Glutamatergic neuron (in vitro differentiated cells): ENCODE data around the gene ACTR3. TPM values are rescaled to one million over a fixed set of nuclear protein-coding genes. Genes with fewer than 3 reads are reported as not detected.

ENCODE experiments used
- DNase-seq: peaks from one replicate; pipeline ENCODE4 v3.0.0; 2022
- H3K27ac Mint-ChIP-seq: one replicate; pipeline ENCODE4 v1.8.0; 2020; ENCODE audit warnings: mild to moderate bottlenecking, mixed read lengths, inconsistent platforms; ENCODE audit not compliant: unreplicated experiment
- H3K27me3 Mint-ChIP-seq: one replicate; pipeline ENCODE4 v1.8.0; 2020; ENCODE audit warnings: mild to moderate bottlenecking, moderate library complexity, mixed read lengths, inconsistent platforms; ENCODE audit not compliant: unreplicated experiment
- H3K36me3 Mint-ChIP-seq: one replicate; pipeline ENCODE4 v1.8.0; 2020; ENCODE audit warnings: mild to moderate bottlenecking, mixed read lengths, inconsistent platforms; ENCODE audit not compliant: unreplicated experiment
- H3K4me1 Mint-ChIP-seq: one replicate; pipeline ENCODE4 v1.8.0; 2020; ENCODE audit warnings: mild to moderate bottlenecking, low read depth, mixed read lengths, inconsistent platforms; ENCODE audit not compliant: unreplicated experiment
- H3K4me3 Mint-ChIP-seq: one replicate; pipeline ENCODE4 v1.8.0; 2020; ENCODE audit warnings: mild to moderate bottlenecking, mixed read lengths, inconsistent platforms; ENCODE audit not compliant: unreplicated experiment
- H3K9me3 Mint-ChIP-seq: one replicate; pipeline ENCODE4 v1.8.0; 2020; ENCODE audit warnings: mild to moderate bottlenecking, moderate library complexity, mixed read lengths, inconsistent platforms; ENCODE audit not compliant: unreplicated experiment
- total RNA-seq: library from RNA; stranded (reverse); fragmentation: NEBNext Ultra II Directional; extraction: Animal tissue kit (Norgen Biotek cat#: 25700); gene quantifications from one replicate; pipeline ENCODE4 v1.2.1, GENCODE V29; 2021; ENCODE audit not compliant: unreplicated experiment
- TF ChIP-seq, protein P1 (sequence below): fragments of 200-600 bp; sonication (generic); IDR thresholded peaks from one replicate; pipeline ENCODE4 v1.5.0; 2021; ENCODE audit not compliant: partially characterized antibody, unreplicated experiment

ACTR3 gene
- total RNA-seq, 1 donor from 2014 or later = 154 TPM

DNA sequence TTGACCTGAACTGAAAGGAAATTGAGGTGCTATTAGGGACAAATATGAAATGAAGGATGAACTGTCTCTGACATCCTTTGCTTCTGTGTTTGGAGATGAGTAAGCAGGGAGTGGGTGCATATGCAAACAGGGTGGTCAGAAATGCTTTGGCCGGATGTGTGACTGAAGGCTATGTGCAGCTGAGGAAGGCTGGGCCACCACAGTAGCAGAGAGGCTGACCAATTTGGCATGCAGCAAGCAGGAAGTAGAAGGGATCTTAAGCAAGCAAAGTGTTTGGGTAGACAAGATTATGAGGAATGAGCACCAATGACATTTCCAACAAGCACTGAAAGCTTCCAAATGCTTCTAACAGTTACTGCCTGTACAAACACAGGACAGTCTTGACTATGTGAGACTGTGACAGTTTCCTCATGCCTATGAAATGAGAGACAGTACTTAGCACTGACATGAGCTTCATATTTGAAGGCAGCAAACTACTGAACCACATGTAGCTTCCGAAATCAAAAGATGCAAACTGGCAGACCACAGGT is 3.3 kb upstream of the ACTR3 start:
- Mint-ChIP-seq H3K4me3 (no peak overlapping the region), H3K9me3 (peaks cover 9% of the 10 kb centered on the region), H3K27ac (no peak overlapping the region), H3K27me3 (no peaks in the 10 kb centered on the region), H3K36me3 (no peaks in the 10 kb centered on the region), H3K4me1 (no peaks in the 10 kb centered on the region)
- DNase-seq = no peak
- TF ChIP-seq, protein P1, sequence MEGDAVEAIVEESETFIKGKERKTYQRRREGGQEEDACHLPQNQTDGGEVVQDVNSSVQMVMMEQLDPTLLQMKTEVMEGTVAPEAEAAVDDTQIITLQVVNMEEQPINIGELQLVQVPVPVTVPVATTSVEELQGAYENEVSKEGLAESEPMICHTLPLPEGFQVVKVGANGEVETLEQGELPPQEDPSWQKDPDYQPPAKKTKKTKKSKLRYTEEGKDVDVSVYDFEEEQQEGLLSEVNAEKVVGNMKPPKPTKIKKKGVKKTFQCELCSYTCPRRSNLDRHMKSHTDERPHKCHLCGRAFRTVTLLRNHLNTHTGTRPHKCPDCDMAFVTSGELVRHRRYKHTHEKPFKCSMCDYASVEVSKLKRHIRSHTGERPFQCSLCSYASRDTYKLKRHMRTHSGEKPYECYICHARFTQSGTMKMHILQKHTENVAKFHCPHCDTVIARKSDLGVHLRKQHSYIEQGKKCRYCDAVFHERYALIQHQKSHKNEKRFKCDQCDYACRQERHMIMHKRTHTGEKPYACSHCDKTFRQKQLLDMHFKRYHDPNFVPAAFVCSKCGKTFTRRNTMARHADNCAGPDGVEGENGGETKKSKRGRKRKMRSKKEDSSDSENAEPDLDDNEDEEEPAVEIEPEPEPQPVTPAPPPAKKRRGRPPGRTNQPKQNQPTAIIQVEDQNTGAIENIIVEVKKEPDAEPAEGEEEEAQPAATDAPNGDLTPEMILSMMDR = no peak

DNA sequence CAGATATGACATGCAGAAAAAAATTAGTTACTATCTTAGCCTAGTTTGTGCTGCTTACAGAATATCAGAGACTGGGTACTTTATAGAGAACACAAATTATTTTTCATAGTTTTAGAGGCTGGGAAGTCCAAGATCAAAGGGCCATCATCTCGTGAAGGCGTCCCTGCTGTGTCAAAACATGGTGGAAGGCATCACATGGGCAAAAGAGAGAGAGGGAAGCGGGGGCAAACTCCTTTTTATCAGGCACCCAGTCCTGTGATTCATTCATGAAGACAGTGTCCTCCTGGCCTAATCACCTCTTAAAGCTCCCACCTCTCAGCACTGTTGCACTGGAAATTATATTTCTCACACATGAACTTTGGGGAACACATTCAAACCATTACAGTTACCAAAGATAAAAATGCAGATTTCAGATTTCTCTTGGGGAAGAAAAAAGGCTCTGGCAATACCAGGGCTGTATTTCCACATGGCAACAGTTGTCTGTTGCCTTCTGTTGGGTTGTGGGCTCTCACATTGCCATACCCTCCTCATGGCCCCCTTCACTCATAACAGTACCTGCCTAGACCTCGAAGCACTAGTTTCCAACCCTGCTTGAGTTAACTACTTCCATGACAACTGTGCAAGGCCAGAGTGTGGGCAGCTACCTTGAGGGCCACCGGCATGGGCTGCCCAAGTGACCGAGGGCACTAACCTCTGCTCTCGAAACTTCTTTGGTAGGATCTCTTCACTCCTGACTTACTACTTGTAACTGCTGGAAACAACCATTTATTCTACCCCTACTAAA is 2.7 kb upstream of the ACTR3 start:
- DNase-seq = no peak
- Mint-ChIP-seq H3K36me3 (no peaks in the 10 kb centered on the region), H3K9me3 (peaks cover 9% of the 10 kb centered on the region), H3K4me3 (peak overlapping the region; percentile 44), H3K27me3 (no peaks in the 10 kb centered on the region), H3K27ac (peak overlapping the region; percentile 20), H3K4me1 (peaks cover 4% of the 10 kb centered on the region)
- TF ChIP-seq, protein P1 = no peak

DNA sequence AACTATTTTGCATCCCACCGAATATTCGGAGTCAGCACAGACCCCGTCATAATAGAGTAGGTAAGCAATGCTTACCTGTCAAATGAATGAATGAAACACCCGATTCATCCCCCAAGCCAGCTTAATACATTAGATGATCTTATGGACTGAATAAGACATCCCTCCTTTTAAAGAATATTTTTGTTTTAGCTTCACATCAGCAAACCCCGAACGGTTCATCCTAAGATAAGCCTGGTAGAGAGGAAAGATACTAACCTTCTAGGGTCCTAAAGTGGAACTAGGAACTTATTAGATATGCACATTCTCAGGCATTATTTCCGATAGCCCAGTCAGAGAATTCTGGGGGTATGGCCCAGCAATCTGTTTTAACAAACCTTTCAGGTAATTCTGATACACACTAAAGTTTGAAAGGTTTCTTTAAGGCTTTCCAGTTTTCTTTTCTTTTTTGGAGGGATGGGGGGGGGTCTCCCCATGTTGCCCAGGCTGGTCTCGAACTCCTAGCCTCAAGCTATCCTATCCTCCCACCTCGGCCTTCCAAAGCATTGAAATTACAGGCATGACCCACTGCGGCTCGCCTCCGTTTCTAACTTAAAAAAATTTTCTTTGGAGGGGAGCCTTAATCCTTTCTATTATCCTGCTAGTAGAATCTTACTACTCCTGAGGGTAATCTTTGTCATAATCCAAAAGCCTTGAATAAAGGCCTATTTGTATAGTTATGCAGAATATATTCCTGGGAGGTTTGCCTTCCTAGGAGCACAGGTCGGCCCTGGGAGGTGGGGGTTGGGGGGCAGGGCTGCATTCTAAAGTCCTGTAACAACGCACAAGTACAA is 1.0 kb upstream of the ACTR3 start:
- peak overlapping the region; percentile 100 for H3K27ac Mint-ChIP-seq
- no peaks in the 10 kb centered on the region for H3K27me3 Mint-ChIP-seq
- TF ChIP-seq, protein P1 = no peak
- peaks cover 10% of the 10 kb centered on the region for H3K4me1 Mint-ChIP-seq
- H3K9me3 Mint-ChIP-seq = peaks cover 9% of the 10 kb centered on the region
- H3K4me3 Mint-ChIP-seq = peak overlapping the region; percentile 97
- no peaks in the 10 kb centered on the region for H3K36me3 Mint-ChIP-seq
- DNase-seq = peak; percentile 56

DNA sequence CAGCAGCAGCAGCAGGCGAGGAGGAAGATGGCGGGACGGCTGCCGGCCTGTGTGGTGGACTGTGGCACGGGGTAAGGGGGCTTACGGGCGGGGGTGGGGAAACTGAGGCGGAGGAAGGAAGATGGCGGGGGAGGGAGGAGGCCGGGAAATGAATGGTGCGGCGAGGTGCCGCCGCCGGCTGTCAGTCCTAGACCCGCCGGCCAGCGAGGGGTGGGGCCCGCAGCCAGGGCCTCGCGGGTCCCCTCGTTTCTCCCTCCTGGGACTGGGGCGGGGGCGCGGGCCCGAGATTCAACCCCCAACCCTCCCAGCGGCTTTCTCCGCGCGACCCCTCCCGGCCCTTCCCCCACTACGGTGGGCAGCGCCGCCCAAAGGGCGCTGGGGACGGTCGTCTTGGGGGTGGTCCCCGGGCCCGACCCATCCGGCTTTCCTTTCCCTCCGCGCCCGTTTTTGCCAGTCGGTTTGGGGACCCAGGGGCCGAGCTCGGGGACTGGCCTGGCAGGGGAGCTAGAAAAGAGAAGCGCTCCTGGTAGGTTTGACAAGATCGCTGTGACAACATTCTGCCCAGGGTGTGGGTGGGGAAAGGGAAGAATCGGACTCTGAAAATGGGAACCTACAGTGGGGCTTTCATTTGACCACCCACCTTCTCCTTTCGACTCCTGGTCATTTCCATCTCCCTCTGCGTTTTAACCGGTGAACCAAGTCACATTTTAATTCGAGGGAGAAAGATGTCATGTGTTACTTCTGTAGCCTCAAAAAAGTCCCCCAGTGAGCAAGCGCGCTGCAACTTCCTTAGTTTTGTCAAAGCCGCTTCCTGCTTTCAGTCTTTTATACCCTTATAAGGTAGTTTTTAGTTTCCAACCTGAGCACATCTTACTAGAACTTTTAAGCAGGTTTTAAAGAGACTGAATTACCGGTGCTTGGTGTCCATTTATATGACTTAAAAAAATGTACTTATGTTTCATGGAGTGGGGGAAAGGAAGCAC is 655 bp downstream of the ACTR3 start:
- H3K27ac Mint-ChIP-seq = peak overlapping the region; percentile 100
- H3K36me3 Mint-ChIP-seq = no peaks in the 10 kb centered on the region
- H3K27me3 Mint-ChIP-seq = no peaks in the 10 kb centered on the region
- peaks cover 17% of the 10 kb centered on the region for H3K4me1 Mint-ChIP-seq
- DNase-seq = peak; percentile 73
- peaks cover 9% of the 10 kb centered on the region for H3K9me3 Mint-ChIP-seq
- peak overlapping the region; percentile 97 for H3K4me3 Mint-ChIP-seq
- TF ChIP-seq, protein P1 = no peak
